ENCODE measurements around the gene ALKBH2.
"Not testable (repeated sequence)": the region's sequence is repeated elsewhere in the genome, so short reads cannot be mapped to it uniquely, and the experiment has no call there.

Gene ALKBH2

GRCh38 chr12:109065154-109065852 lies 28.0 kb downstream of the ALKBH2 start:
- no peak for FAIRE-seq

GRCh38 chr12:109064143-109064542 lies 29.1 kb downstream of the ALKBH2 start:
- FAIRE-seq: no peak

DNA sequence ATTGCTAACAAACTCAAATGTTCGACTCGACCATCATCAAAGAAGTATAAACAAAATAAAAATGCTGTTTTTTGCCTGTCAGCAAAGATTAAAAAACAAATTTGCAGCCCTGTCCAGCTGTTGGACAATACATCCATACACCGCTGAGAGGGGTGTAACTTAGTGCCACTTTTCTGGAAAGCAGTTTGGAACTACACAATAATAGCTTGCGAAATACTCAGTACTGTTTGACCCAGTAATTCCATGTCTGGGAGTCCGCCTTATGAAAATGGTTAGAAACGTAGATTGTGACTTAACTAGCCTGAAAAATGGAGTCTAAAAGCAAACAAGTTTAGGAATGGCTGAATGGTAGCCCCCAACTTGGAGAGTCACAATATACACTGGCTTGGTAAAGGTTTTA lies 34.5 kb downstream of the ALKBH2 start:
- FAIRE-seq: no peak

- no peak for FAIRE-seq
These were observed 35.9 kb downstream of the ALKBH2 start for GRCh38 chr12:109057376-109057775.

DNA sequence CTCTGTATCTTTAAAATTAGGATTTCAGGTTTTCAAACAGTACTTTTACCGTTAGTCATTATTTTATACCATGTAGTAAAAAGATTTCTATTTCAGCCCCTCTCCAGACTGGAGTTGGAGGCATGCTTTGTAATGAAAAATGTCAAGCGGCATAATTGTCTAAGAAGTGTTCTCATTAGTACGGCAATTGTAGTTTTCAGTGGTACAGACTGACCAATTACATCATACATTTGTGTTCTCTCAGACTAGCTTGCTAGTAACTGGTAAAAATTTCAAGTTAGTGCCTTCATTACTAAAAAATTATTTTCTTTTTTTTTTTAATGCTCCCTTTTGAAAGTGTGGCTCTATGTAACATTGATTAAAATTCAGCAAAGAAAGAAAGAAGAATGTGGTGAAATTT lies 36.4 kb downstream of the ALKBH2 start:
- FAIRE-seq: no peak

DNA sequence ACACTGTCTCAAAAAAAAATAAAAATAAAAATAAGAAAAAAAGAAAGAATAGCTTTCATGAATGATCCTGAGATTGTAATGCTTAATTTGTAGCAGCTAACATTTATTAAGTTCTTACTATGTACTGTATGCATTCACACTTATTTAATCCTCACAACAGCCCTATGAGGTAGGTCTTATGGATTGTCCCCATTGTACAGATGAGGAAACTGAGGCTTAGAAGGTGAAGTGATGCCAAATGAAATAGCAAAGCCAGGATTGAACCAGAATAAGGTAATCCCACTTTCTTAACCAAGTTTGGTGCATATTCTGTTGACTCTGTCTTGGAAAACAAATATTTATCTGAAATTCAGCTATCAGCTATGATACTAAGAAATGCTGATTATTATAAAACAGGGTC lies 38.8 kb downstream of the ALKBH2 start:
- no peak for FAIRE-seq

- FAIRE-seq: not testable (repeated sequence)
These were observed 39.2 kb downstream of the ALKBH2 start for GRCh38 chr12:109054124-109054513.

GRCh38 chr12:109053382-109054123 lies 39.7 kb downstream of the ALKBH2 start:
- FAIRE-seq: no peak

- no peak for FAIRE-seq
These were observed 40.6 kb downstream of the ALKBH2 start, which contains the start of gene USP30 for GRCh38 chr12:109052414-109053323. TSS of gene USP30 (plus strand) at chr12:109052576. CDS start at chr12:109052679, 103 bp downstream.

DNA sequence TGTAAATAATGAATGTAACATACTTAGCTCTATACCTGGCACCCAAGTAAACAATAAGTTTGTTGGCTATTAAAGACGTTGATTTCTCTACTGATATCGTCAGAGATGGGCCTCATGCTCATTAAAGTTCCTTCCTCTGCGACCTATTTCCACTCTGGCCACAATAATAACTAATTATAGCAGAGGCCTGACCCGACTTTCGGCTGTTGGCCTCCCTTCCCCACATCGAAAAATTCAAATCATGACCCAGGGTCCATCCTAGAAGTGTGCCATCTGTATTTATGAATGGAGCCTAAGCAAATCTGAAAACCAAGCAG lies 41.2 kb downstream of the ALKBH2 start:
- FAIRE-seq: no peak

DNA sequence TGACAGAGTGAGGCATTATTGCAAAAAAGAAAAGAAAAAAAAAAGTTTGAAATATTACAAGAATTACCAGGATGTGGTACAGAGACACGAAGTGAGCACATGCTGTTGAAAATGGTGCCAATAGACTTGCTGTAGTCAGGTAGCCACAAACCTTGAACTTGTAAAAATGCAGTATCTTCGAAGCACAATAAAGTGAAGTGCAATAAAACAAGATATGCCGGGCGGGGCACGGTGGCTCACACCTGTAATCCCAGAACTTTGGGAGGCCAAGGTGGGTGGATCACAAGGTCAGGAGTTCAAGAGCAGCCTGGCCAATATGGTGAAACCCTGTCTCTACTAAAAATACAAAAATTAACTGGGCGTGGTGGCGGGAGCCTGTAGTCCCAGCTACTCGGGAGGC lies 43.5 kb downstream of the ALKBH2 start:
- FAIRE-seq: not testable (repeated sequence)

GRCh38 chr12:109048706-109049105 lies 44.6 kb downstream of the ALKBH2 start:
- FAIRE-seq: not testable (repeated sequence)

DNA sequence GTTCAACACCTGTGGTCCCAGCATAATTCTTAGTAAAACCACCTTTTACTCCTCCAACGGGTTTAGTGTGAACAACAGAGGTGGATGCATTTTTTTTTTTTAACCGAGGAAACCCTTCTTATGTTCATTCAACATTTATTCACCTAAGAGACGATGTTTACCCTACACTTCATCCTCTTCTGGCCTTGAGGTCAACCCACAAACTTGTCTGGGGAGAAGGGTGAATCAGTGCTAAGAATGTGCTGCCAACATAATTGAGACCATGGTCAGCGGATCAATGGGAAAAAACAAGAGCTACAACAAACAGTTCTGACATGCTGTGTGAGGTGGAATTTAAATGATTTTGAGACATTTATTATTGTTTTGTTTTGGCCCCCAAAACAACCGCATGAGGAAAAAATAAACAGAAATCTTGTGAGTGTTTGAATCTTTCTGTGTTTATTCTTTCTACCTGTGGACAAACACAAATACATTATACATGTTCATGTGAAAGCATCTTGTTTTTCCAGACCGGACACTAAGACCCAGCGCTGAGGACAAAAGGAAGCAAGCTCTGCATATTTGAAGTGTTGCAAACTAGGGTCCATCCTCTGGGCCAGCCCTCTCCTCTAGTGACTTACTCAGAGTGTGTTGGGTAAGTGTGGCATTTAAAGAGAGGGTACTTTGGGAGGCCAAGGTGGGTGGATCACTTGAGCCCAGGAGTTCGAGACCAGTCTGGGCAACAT lies 46.0 kb downstream of the ALKBH2 start:
- no peak for FAIRE-seq

DNA sequence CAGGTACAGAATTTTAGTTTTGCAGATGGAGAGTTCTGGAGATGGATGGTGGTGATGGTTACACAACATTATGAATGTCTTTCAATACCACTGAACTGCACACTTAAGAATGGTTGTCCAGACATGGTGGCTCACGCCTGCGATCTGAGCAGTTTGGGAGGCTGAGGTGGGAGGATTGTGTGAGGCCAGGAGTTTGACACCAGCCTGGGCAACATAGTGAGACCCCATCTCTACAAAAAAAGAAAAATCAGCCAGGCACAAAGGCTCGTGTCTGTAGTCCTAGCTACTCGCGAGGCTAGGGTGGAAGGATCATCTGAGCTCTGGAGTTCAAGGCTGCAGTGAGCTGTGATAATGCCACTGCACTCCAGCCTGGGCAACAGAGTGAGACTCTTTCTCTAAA lies 49.0 kb downstream of the ALKBH2 start:
- FAIRE-seq: no peak

Data from G401.6 (cell line).